Measurements from ENCODE around the gene CST9L. TPM values are rescaled to one million over a fixed set of nuclear protein-coding genes. Genes with fewer than 3 reads are reported as not detected.

The CST9L gene
- total RNA-seq, 1 donor from 2014 or later: not detected

GRCh38 chr20:23541776-23542175 is 26.5 kb downstream of the CST9L start:
- no peak overlapping the region for H3K27ac Mint-ChIP-seq (ENCODE audit: unreplicated experiment)
- no peaks in the 10 kb centered on the region for H3K4me1 Mint-ChIP-seq (ENCODE audit: low read depth, unreplicated experiment)
- DNase-seq: no peak
- no peak for TF ChIP-seq CTCF (IDR thresholded peaks at IDR 0.05; ENCODE audit: partially characterized antibody, unreplicated experiment)
- H3K27me3 Mint-ChIP-seq (ENCODE audit: unreplicated experiment): peaks cover 3% of the 10 kb centered on the region
- no peaks in the 10 kb centered on the region for H3K36me3 Mint-ChIP-seq (ENCODE audit: unreplicated experiment)
- no peaks in the 10 kb centered on the region for H3K9me3 Mint-ChIP-seq (ENCODE audit: unreplicated experiment)
- H3K4me3 Mint-ChIP-seq (ENCODE audit: unreplicated experiment): no peak overlapping the region

- H3K4me1 Mint-ChIP-seq (ENCODE audit: low read depth, unreplicated experiment): no peaks in the 10 kb centered on the region
- H3K36me3 Mint-ChIP-seq (ENCODE audit: unreplicated experiment): no peaks in the 10 kb centered on the region
- no peak for DNase-seq
- no peaks in the 10 kb centered on the region for H3K9me3 Mint-ChIP-seq (ENCODE audit: unreplicated experiment)
- no peak for TF ChIP-seq CTCF (IDR thresholded peaks at IDR 0.05; ENCODE audit: partially characterized antibody, unreplicated experiment)
- peaks cover 3% of the 10 kb centered on the region for H3K27me3 Mint-ChIP-seq (ENCODE audit: unreplicated experiment)
- H3K27ac Mint-ChIP-seq (ENCODE audit: unreplicated experiment): no peak overlapping the region
- H3K4me3 Mint-ChIP-seq (ENCODE audit: unreplicated experiment): no peak overlapping the region
Observed at GRCh38 chr20:23541330-23541729, 27.0 kb downstream of the CST9L start.

- H3K9me3 Mint-ChIP-seq (ENCODE audit: unreplicated experiment): no peaks in the 10 kb centered on the region
- H3K4me1 Mint-ChIP-seq (ENCODE audit: low read depth, unreplicated experiment): no peaks in the 10 kb centered on the region
- no peak overlapping the region for H3K27ac Mint-ChIP-seq (ENCODE audit: unreplicated experiment)
- H3K4me3 Mint-ChIP-seq (ENCODE audit: unreplicated experiment): no peak overlapping the region
- peaks cover 3% of the 10 kb centered on the region for H3K27me3 Mint-ChIP-seq (ENCODE audit: unreplicated experiment)
- no peak for TF ChIP-seq CTCF (IDR thresholded peaks at IDR 0.05; ENCODE audit: partially characterized antibody, unreplicated experiment)
- no peaks in the 10 kb centered on the region for H3K36me3 Mint-ChIP-seq (ENCODE audit: unreplicated experiment)
- no peak for DNase-seq
Observed at GRCh38 chr20:23540624-23541023, 27.7 kb downstream of the CST9L start.

GRCh38 chr20:23537030-23537429 is 31.3 kb downstream of the CST9L start:
- no peaks in the 10 kb centered on the region for H3K9me3 Mint-ChIP-seq (ENCODE audit: unreplicated experiment)
- no peak overlapping the region for H3K27ac Mint-ChIP-seq (ENCODE audit: unreplicated experiment)
- H3K4me3 Mint-ChIP-seq (ENCODE audit: unreplicated experiment): no peak overlapping the region
- TF ChIP-seq CTCF (IDR thresholded peaks at IDR 0.05; ENCODE audit: partially characterized antibody, unreplicated experiment): no peak
- no peak for DNase-seq
- no peaks in the 10 kb centered on the region for H3K27me3 Mint-ChIP-seq (ENCODE audit: unreplicated experiment)
- no peaks in the 10 kb centered on the region for H3K36me3 Mint-ChIP-seq (ENCODE audit: unreplicated experiment)
- no peaks in the 10 kb centered on the region for H3K4me1 Mint-ChIP-seq (ENCODE audit: low read depth, unreplicated experiment)

GRCh38 chr20:23536328-23536974 is 31.8 kb downstream of the CST9L start:
- H3K36me3 Mint-ChIP-seq (ENCODE audit: unreplicated experiment): no peaks in the 10 kb centered on the region
- H3K27me3 Mint-ChIP-seq (ENCODE audit: unreplicated experiment): no peaks in the 10 kb centered on the region
- H3K27ac Mint-ChIP-seq (ENCODE audit: unreplicated experiment): no peak overlapping the region
- DNase-seq: no peak
- no peak for TF ChIP-seq CTCF (IDR thresholded peaks at IDR 0.05; ENCODE audit: partially characterized antibody, unreplicated experiment)
- no peaks in the 10 kb centered on the region for H3K4me1 Mint-ChIP-seq (ENCODE audit: low read depth, unreplicated experiment)
- H3K4me3 Mint-ChIP-seq (ENCODE audit: unreplicated experiment): no peak overlapping the region
- no peaks in the 10 kb centered on the region for H3K9me3 Mint-ChIP-seq (ENCODE audit: unreplicated experiment)
